Islet of Langerhans (tissue), 1 donor: ENCODE data around the gene HOXA4.

Experiments
- FAIRE-seq: peaks from one replicate; lab custom pipeline; 2011; peaks lifted over from hg19 to GRCh38; lab: Jason Lieb, UNC

The HOXA4 gene

GRCh38 chr7:27130540-27131389, at the start of gene HOXA4:
Gene HOXA4 (minus strand): TSS chr7:27130757. CDS start chr7:27130733, 24 bp downstream.
- FAIRE-seq = no peak

- no peak for FAIRE-seq
Measured at GRCh38 chr7:27179503-27180430, 49.2 kb upstream of the HOXA4 start.

- FAIRE-seq = no peak
Measured at GRCh38 chr7:27179030-27179429, 48.5 kb upstream of the HOXA4 start.

GRCh38 chr7:27178366-27178765, 47.8 kb upstream of the HOXA4 start:
- no peak for FAIRE-seq

GRCh38 chr7:27177795-27178320, 47.3 kb upstream of the HOXA4 start:
- FAIRE-seq = no peak

- FAIRE-seq = no peak
Measured at GRCh38 chr7:27176962-27177794, 46.6 kb upstream of the HOXA4 start.

- no peak for FAIRE-seq
Measured at GRCh38 chr7:27176524-27176845, 45.9 kb upstream of the HOXA4 start.

GRCh38 chr7:27175626-27176523, 45.3 kb upstream of the HOXA4 start:
- no peak for FAIRE-seq

- FAIRE-seq = no peak
Measured at GRCh38 chr7:27174874-27175625, 44.5 kb upstream of the HOXA4 start.

- FAIRE-seq = no peak
Measured at GRCh38 chr7:27173956-27174873, 43.7 kb upstream of the HOXA4 start, which contains the start of gene HOXA10. Gene HOXA10 (minus strand): TSS chr7:27174320. CDS start chr7:27174306, 14 bp downstream.

GRCh38 chr7:27173511-27173955, 43.0 kb upstream of the HOXA4 start:
- no peak for FAIRE-seq

- no peak for FAIRE-seq
Measured at GRCh38 chr7:27172823-27173510, 42.4 kb upstream of the HOXA4 start.

GRCh38 chr7:27172315-27172774, 41.8 kb upstream of the HOXA4 start:
- FAIRE-seq = no peak

GRCh38 chr7:27171637-27172314, 41.2 kb upstream of the HOXA4 start:
- FAIRE-seq = no peak

- no peak for FAIRE-seq
Measured at GRCh38 chr7:27171325-27171636, 40.7 kb upstream of the HOXA4 start.

GRCh38 chr7:27170426-27171324, 40.1 kb upstream of the HOXA4 start:
- no peak for FAIRE-seq
